ENCODE measurements around the gene SPP1. TPM values are rescaled to one million over a fixed set of nuclear protein-coding genes. Genes with fewer than 3 reads are reported as not detected.

The SPP1 gene
- total and polyA plus RNA-seq, 9 of the 15 experiments (the other 6 are each of a cell fraction or from before 2014, with no cell fraction given) = 0.10 to 0.64 TPM; not detected in 7

- Histone ChIP-seq H3K9me1 (ENCODE audit: control insufficient read depth, insufficient read depth, low read length) (no peaks in the 10 kb centered on the region), H4K20me1 (replicated peaks; ENCODE audit: control insufficient read depth, insufficient read depth, low read length) (no peaks in the 10 kb centered on the region), H3K4me3 (no peak overlapping the region), H3K9ac (ENCODE audit: insufficient read depth in 1 of 2, low read depth in 2 of 2, low read length in 2 of 2) (no peak overlapping the region), H3K27me3 (ENCODE audit: control insufficient read depth in 2 of 2, insufficient read depth in 2 of 2, low read length in 2 of 2) (peaks cover 3 to 5% of the 10 kb centered on the region in 2 experiments; a peak in 2 of 5 replicates), H3K4me1 (replicated peaks in 1 of 2; ENCODE audit: control insufficient read depth in 2 of 2, insufficient read depth in 2 of 2, low read length in 2 of 2) (no peaks in the 10 kb centered on the region), H3K79me2 (ENCODE audit: control insufficient read depth, insufficient read depth, low read length) (no peaks in the 10 kb centered on the region), H3K36me3 (ENCODE audit: control insufficient read depth, insufficient read depth, low read length) (no peaks in the 10 kb centered on the region), H3K4me2 (ENCODE audit: insufficient read depth, low read length) (no peak overlapping the region), H2AFZ (ENCODE audit: low read depth, low read length) (no peak overlapping the region), H3K27ac (ENCODE audit: extremely low read depth, low read depth, low read length) (no peak overlapping the region), H3K9me3 (replicated peaks; ENCODE audit: control insufficient read depth, insufficient read depth, low read depth, low read length) (no peaks in the 10 kb centered on the region)
- FAIRE-seq (no peak), DNase-seq (ENCODE audit: extremely low read depth in 1 of 4, low spot score in 3 of 4) (no peak), ATAC-seq (no peak)
- intact Hi-C loops (cut with micrococcal nuclease) (no loop called here), in situ Hi-C loops (cut with MboI) (no loop called here)
- WGBS (ENCODE audit: insufficient coverage, low coverage, missing lambda C conversion rate) = 0% methylated on average over 3 of the region's 3 CpGs
- CTCF ChIA-PET (ENCODE audit: low intra/inter-chr PET ratio) = no interaction called here
- TF ChIP-seq ZBTB2 (IDR thresholded peaks at IDR 0.05) (no peak), RNF219 (CRISPR knock-in tag; IDR thresholded peaks at IDR 0.05) (no peak), SNAPC5 (CRISPR knock-in tag; IDR thresholded peaks at IDR 0.05) (no peak), USF1 (CRISPR knock-in tag; IDR thresholded peaks at IDR 0.05) (no peak), FOXA1 (IDR thresholded peaks at IDR 0.05; ENCODE audit: borderline replicate concordance) (no peak), NFE2 (IDR thresholded peaks at IDR 0.05; ENCODE audit: low read depth) (no peak)
- POLR2A ChIA-PET = interaction anchor here (0.6 kb wide), 1 partner anchor 101 kb away, joined by 10 read pairs; no protein-coding TSS in a partner anchor
- no TSS peak for BruUV-seq (replicated peaks)
Measured at GRCh38 chr4:87950936-87951511, 24.5 kb upstream of the SPP1 start.

Data from K562 (cell line).